Muscle of leg (tissue), 11 donors: ENCODE data around the gene HELZ. TPM values are rescaled to one million over a fixed set of nuclear protein-coding genes. Genes with fewer than 3 reads are reported as not detected.

ENCODE experiments used
- DNase-seq: peaks from one replicate; pipeline ENCODE4 v3.0.0; 2013
- H3K27ac ChIP-seq: one replicate; pipeline ENCODE4 v1.5.1; 2013; ENCODE audit warnings: mild to moderate bottlenecking, low read length, control low read depth
- H3K27me3 ChIP-seq: one replicate; pipeline ENCODE4 v1.6.1; 2013; ENCODE audit warnings: low read length; ENCODE audit not compliant: control insufficient read depth, insufficient read depth
- H3K36me3 ChIP-seq: one replicate; pipeline ENCODE4 v1.6.1; 2013; ENCODE audit warnings: low read length; ENCODE audit not compliant: control insufficient read depth, insufficient read depth
- H3K4me1 ChIP-seq: one replicate; pipeline ENCODE4 v1.6.1; 2013; ENCODE audit warnings: low read length; ENCODE audit not compliant: control insufficient read depth, insufficient read depth
- H3K4me3 ChIP-seq: one replicate; pipeline ENCODE4 v1.5.1; 2013; ENCODE audit warnings: low read length, control low read depth
- H3K9me3 ChIP-seq: replicated peaks from 2 replicates; pipeline ENCODE4 v1.6.1; 2013; ENCODE audit warnings: low read depth, low read length; ENCODE audit not compliant: control insufficient read depth
- WGBS: methylation state at CpG from one replicate; pipeline ENCODE4 v1.1.5; 2013; ENCODE audit warnings: missing lambda C conversion rate; ENCODE audit not compliant: insufficient coverage; 5-methylcytosine and 5-hydroxymethylcytosine counted together
- polyA plus RNA-seq, 8 donors: library from polyadenylated mRNA; unstranded; fragments of 120-200 nt; gene quantifications; one replicate each; pipeline versions ENCODE4 v1.2.1 to v1.2.3, GENCODE V29; 2013; ENCODE audit warnings: inconsistent platforms in 1 of 8, low replicate concordance in 1 of 8; ENCODE audit not compliant: insufficient read length in 8 of 8, insufficient read depth in 1 of 8
- total RNA-seq: library from RNA; stranded (reverse); fragments of 120-200 nt; gene quantifications from one replicate; pipeline ENCODE4 v1.2.4, GENCODE V29; 2013

HELZ gene
- total and polyA plus RNA-seq, 9 donors: 12.6 to 41.5 (median 20.0) TPM

- WGBS: 94% methylated on average over 4 of the region's 8 CpGs
- Histone ChIP-seq H3K27ac (no peak overlapping the region), H3K27me3 (no peaks in the 10 kb centered on the region), H3K9me3 (peaks cover 2% of the 10 kb centered on the region), H3K36me3 (peaks cover 21% of the 10 kb centered on the region), H3K4me3 (no peak overlapping the region), H3K4me1 (peaks cover 42% of the 10 kb centered on the region)
- DNase-seq: no peak
Measured at GRCh38 chr17:67058036-67058435, 187.0 kb downstream of the HELZ start.

GRCh38 chr17:67056746-67057490, 188.1 kb downstream of the HELZ start:
- WGBS: 78% methylated on average over 16 of the region's 18 CpGs
- Histone ChIP-seq H3K4me1 (peaks cover 48% of the 10 kb centered on the region), H3K36me3 (peaks cover 24% of the 10 kb centered on the region), H3K27ac (peak overlapping the region; percentile 73), H3K27me3 (no peaks in the 10 kb centered on the region), H3K4me3 (no peak overlapping the region), H3K9me3 (peaks cover 2% of the 10 kb centered on the region)
- peak; percentile 59 for DNase-seq

GRCh38 chr17:67055811-67056745, 188.9 kb downstream of the HELZ start:
- Histone ChIP-seq H3K27me3 (no peaks in the 10 kb centered on the region), H3K4me1 (peaks cover 55% of the 10 kb centered on the region), H3K4me3 (no peak overlapping the region), H3K27ac (peak overlapping the region; percentile 73), H3K36me3 (peaks cover 28% of the 10 kb centered on the region), H3K9me3 (peaks cover 2% of the 10 kb centered on the region)
- WGBS: 84% methylated on average over 25 of the region's 29 CpGs
- peak; percentile 18 for DNase-seq

GRCh38 chr17:67055041-67055443, 190.0 kb downstream of the HELZ start:
- peaks cover 64% of the 10 kb centered on the region for H3K4me1 ChIP-seq
- peaks cover 23% of the 10 kb centered on the region for H3K36me3 ChIP-seq
- no peak overlapping the region for H3K4me3 ChIP-seq
- H3K27me3 ChIP-seq: no peaks in the 10 kb centered on the region
- H3K27ac ChIP-seq: peak overlapping the region; percentile 3
- DNase-seq: no peak
- no peaks in the 10 kb centered on the region for H3K9me3 ChIP-seq
- 89% methylated on average over 15 of the region's 19 CpGs for WGBS

GRCh38 chr17:67054608-67055007, 190.4 kb downstream of the HELZ start:
- H3K27me3 ChIP-seq: no peaks in the 10 kb centered on the region
- DNase-seq: no peak
- H3K27ac ChIP-seq: peak overlapping the region; percentile 25
- 82% methylated on average over 5 of the region's 5 CpGs for WGBS
- H3K4me3 ChIP-seq: no peak overlapping the region
- peaks cover 67% of the 10 kb centered on the region for H3K4me1 ChIP-seq
- peaks cover 27% of the 10 kb centered on the region for H3K36me3 ChIP-seq
- H3K9me3 ChIP-seq: peaks cover 2% of the 10 kb centered on the region

GRCh38 chr17:67054011-67054591, 190.9 kb downstream of the HELZ start:
- WGBS: 50% methylated on average over 14 of the region's 19 CpGs
- H3K27ac ChIP-seq: peak overlapping the region; percentile 25
- H3K4me3 ChIP-seq: no peak overlapping the region
- DNase-seq: peak; percentile 26
- H3K4me1 ChIP-seq: peaks cover 70% of the 10 kb centered on the region
- H3K36me3 ChIP-seq: peaks cover 31% of the 10 kb centered on the region
- H3K27me3 ChIP-seq: no peaks in the 10 kb centered on the region
- H3K9me3 ChIP-seq: peaks cover 7% of the 10 kb centered on the region

GRCh38 chr17:67053438-67054000, 191.5 kb downstream of the HELZ start:
- no peak for DNase-seq
- WGBS: 71% methylated on average over 6 of the region's 9 CpGs

GRCh38 chr17:67052720-67053437, 192.1 kb downstream of the HELZ start:
- peaks cover 31% of the 10 kb centered on the region for H3K36me3 ChIP-seq
- peak overlapping the region; percentile 38 for H3K27ac ChIP-seq
- peaks cover 70% of the 10 kb centered on the region for H3K4me1 ChIP-seq
- no peaks in the 10 kb centered on the region for H3K27me3 ChIP-seq
- 91% methylated on average over 5 of the region's 9 CpGs for WGBS
- no peak for DNase-seq
- peaks cover 13% of the 10 kb centered on the region for H3K9me3 ChIP-seq
- no peak overlapping the region for H3K4me3 ChIP-seq

More at GRCh38 chr17:67053438-67054000, 191.5 kb downstream of the HELZ start:
- Histone ChIP-seq H3K9me3 (peaks cover 11% of the 10 kb centered on the region), H3K4me3 (no peak overlapping the region), H3K27me3 (no peaks in the 10 kb centered on the region), H3K36me3 (peaks cover 31% of the 10 kb centered on the region), H3K27ac (peak overlapping the region; percentile 23), H3K4me1 (peaks cover 70% of the 10 kb centered on the region)

- DNase-seq: no peak
- Histone ChIP-seq H3K36me3 (peaks cover 31% of the 10 kb centered on the region), H3K4me1 (peaks cover 69% of the 10 kb centered on the region), H3K9me3 (peaks cover 16% of the 10 kb centered on the region), H3K27me3 (no peaks in the 10 kb centered on the region), H3K4me3 (no peak overlapping the region), H3K27ac (peak overlapping the region; percentile 6)
- WGBS: 80% methylated on average over 1 of the region's 5 CpGs
Measured at GRCh38 chr17:67051837-67052236, 193.2 kb downstream of the HELZ start.
